Adipose tissue (tissue), 3 donors: ENCODE data around the gene FIZ1. TPM values are rescaled to one million over a fixed set of nuclear protein-coding genes. Genes with fewer than 3 reads are reported as not detected.

Experiments used
- H3K27ac ChIP-seq: one replicate; pipeline ENCODE4 v1.5.1; 2013; ENCODE audit warnings: low read depth, low read length
- WGBS, 3 donors: extraction: QIAGEN DNeasy Blood & Tissue Kit; methylation state at CpG; one replicate each; pipeline ENCODE4 v1.1.7; 2013; 5-methylcytosine and 5-hydroxymethylcytosine counted together
- polyA plus RNA-seq, 3 donors: library from polyadenylated mRNA; stranded (reverse); fragments of 200-250 nt; gene quantifications; one replicate each; pipeline ENCODE4 v1.2.3, GENCODE V29; 2013
- donor health status: healthy with polysubstance abuse.
- donor health status: Bipolar disorder and iron deficiency.
- donor health status: healthy.

The FIZ1 gene
- polyA plus RNA-seq, 3 donors, result 6.8 to 9.7 (median 8.4) TPM

GRCh38 chr19:55554741-55555152 is 44.6 kb downstream of the FIZ1 start:
- 59 to 83% (median 71%) methylated on average over 8 of the region's 8 CpGs for WGBS, 3 donors
- no peak overlapping the region for H3K27ac ChIP-seq

DNA sequence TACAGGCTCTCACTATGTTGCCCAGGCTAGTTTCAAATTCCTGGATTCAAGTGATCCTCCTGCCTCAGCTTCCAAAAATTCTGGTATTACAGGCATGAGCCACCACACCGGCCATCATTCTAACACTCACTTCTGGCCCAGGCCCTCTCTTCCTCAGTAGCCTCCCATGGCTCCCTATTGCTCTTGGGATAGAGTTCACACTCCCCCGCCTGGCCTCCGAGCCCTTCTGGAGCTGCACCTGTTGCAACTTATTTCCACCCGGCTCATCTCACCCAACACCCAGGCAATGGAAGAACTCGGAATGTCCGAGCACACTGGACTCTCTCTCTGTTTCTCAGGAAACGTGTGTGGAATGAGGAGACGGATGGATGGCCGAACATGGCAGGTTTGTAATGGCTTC is 45.0 kb downstream of the FIZ1 start:
- H3K27ac ChIP-seq, result no peak overlapping the region
- WGBS, 3 donors, result 85 to 92% (median 91%) methylated on average over 9 of the region's 9 CpGs

DNA sequence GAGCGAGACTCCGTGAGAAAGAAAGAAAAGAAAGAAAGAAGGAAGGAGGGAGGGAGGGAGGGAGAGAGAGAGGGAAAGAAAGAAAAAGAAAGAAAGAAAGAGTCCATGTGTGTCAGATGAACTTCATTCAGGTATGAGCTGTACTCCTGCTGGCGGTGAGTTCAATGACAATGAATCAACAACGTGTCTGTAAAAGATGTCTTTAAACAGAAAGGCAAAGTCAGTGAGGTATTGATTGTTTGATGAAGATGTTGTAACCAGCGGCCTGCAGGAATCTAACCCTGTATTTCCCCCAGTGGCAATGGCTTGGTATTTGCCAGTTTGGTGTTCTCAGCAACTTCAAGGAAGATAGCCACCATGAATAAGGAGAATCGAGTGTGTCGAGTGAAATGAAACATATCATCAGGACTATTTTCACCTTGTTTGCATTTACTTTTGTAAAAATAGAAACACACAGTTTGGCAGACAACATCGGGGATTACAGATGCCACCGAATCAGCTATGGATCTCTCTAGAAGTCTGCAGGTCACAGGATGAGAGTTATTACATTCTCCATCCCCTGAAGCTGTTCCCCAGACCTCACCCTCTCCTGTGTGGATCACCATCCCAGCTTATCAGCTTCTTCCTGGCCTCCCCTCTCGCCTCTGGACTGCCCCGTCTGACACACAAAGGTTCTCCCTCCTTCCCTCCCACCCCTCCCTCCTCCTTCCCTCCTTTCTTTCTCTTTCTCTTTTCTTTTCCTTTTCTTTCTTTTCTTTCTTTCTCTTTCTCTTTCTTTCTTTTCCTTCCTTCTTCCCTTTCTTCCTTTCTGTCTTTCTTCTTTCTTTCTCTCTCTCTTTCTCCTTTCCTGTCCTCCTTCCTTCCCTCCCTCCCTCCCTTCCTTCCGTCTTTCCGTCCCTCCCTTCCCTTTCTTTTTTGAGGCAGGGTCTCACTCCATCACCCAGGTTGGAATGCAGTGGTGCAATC is 45.8 kb downstream of the FIZ1 start:
- no peak overlapping the region for H3K27ac ChIP-seq
- 55 to 69% (median 69%) methylated on average over 13 of the region's 13 CpGs for WGBS, 3 donors

DNA sequence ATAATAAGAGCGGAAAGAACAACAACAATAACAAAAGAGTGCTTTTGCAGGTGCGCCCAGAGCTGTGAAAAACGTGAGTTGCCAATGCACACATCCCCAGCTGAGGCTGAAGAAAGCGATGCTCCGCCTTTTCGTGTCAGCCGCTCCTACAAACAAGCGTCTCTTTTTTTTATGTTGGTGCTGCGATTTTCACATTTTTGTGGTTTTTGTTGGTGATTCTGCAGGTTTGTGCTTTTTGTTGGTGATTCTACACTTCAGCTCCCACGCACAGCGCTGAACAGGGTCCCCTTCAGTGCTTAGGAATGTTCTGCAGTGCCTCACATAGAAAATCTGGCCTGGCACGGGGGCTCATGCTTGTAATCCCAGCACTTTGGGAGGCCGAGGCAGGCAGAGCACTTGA is 46.7 kb downstream of the FIZ1 start:
- 55 to 70% (median 69%) methylated on average over 13 of the region's 13 CpGs for WGBS, 3 donors
- H3K27ac ChIP-seq, result no peak overlapping the region

GRCh38 chr19:55552206-55552605 is 47.1 kb downstream of the FIZ1 start:
- 68 to 83% (median 78%) methylated on average over 5 of the region's 5 CpGs for WGBS, 3 donors
- H3K27ac ChIP-seq, result no peak overlapping the region

- no peak overlapping the region for H3K27ac ChIP-seq
- 63 to 74% (median 67%) methylated on average over 7 of the region's 7 CpGs for WGBS, 3 donors
Measured at GRCh38 chr19:55550321-55550650, 49.0 kb downstream of the FIZ1 start.

DNA sequence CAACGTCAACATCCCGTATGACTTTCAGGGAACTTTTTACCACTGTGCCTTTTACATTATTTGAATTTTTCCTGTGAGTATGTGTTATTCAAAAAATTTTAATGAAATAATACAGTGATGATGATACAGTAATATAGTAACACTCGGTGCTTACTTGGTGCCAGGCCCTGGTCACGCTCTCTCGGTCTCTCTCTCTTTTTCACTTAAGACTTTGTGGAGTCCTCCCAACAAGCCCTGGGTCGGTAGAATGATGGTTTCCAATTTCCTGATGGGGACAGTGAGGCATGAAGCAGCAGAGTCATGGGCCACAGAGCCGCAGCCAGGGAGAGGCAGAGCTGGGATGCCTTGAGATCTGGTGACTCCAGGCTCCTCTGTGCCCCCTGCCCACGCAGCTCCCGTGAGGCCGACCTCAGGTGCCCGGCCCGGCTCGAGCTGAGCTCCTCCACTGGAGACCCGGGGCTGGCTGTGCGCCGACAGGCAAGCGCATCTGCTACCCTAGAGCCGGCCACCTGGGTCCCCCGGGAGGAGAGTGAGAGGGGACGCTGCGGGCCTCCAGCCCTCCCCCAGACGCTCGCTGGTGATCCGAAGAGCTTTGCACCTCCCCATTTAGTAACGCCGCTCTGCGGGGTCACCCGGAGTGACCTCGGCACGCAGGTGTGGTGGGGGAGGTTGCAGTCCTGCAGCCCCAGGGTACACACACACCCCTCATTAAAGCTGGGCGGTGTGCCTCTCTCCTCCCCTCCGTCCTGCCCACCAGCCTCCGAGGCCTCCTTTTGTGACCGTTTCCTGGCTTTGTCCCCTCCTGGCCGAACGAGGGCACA is 49.6 kb downstream of the FIZ1 start:
- no peak overlapping the region for H3K27ac ChIP-seq
- 21 to 54% (median 34%) methylated on average over 36 of the region's 36 CpGs for WGBS, 3 donors

- no peak overlapping the region for H3K27ac ChIP-seq
- WGBS, 3 donors, result 12 to 61% (median 18%) methylated on average over 17 of the region's 17 CpGs
Measured at GRCh38 chr19:55546822-55547614, 52.3 kb downstream of the FIZ1 start.

DNA sequence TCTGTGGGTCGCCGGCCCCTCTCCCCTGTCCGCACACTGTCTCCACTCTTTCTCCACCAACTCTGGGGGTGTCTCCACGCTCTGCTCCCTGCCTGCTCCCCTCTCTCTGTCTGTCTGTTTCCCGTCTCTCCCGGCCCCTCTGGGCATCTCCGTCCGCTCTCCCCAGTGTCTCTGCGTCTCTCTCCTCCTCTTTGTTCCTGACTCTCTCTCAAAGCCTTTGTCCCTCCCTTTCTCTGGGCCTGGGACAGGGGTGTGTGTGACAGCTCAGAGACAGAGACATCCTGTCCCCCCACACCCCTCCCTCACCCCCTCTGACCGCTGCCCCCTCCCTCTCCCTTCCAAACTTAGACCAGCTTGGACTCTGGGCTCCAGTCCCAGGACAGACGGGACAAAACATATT is 53.3 kb downstream of the FIZ1 start:
- no peak overlapping the region for H3K27ac ChIP-seq
- 55 to 59% (median 58%) methylated on average over 11 of the region's 11 CpGs for WGBS, 3 donors

GRCh38 chr19:55545443-55545842 is 53.9 kb downstream of the FIZ1 start, which contains the start of gene SBK3:
Gene SBK3 (minus strand): TSS chr19:55545543. CDS start chr19:55545543, 0 bp downstream.
- WGBS, 3 donors, result 58 to 89% (median 84%) methylated on average over 5 to 10 of the region's 10 CpGs
- no peak within 1 kb of the TSS for H3K27ac ChIP-seq

GRCh38 chr19:55544776-55545439 is 54.4 kb downstream of the FIZ1 start:
- no peak overlapping the region for H3K27ac ChIP-seq
- WGBS, 3 donors, result 61 to 77% (median 68%) methylated on average over 20 to 23 of the region's 23 CpGs

DNA sequence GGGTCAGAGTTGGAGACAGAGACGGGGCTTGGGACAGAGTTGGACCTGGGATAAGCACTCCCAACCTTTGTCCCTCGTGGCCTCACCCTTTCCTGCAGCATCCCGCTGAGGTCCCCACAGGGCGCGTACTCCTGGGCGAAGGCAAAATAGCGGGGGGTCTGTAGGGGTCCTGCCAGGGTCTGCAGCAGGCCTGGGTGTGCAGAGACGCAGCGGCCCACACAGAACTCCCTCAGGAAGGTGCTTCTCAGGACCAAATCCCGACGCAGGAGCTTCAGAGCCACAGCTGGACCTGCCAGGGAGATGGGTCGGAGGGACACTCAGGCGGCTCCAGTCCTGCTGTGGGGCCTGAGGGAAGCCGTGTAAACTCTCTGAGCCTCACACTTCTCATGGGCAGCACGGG is 55.3 kb downstream of the FIZ1 start:
- WGBS, 3 donors, result 75 to 90% (median 85%) methylated on average over 14 to 15 of the region's 15 CpGs
- no peak overlapping the region for H3K27ac ChIP-seq

DNA sequence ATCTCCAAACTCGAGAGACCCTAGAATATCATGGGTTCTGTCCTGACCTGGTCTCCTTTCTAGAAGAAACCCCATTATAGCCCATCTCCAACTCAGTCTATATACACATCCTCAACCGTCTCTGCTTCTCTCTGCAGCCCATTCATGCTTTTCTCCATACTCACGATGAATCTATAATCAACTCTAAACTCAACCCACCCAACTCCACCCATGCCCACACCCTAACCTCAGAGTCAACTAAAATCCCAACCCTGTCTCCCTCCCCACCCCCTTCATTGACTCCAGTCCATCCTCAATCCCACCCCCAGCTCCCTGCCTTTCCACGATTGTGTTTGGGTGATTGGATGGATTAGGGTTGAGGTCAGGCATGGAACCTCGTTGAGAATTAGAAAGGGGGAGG is 55.8 kb downstream of the FIZ1 start:
- 63 to 83% (median 83%) methylated on average over 5 of the region's 5 CpGs for WGBS, 3 donors
- H3K27ac ChIP-seq, result no peak overlapping the region

DNA sequence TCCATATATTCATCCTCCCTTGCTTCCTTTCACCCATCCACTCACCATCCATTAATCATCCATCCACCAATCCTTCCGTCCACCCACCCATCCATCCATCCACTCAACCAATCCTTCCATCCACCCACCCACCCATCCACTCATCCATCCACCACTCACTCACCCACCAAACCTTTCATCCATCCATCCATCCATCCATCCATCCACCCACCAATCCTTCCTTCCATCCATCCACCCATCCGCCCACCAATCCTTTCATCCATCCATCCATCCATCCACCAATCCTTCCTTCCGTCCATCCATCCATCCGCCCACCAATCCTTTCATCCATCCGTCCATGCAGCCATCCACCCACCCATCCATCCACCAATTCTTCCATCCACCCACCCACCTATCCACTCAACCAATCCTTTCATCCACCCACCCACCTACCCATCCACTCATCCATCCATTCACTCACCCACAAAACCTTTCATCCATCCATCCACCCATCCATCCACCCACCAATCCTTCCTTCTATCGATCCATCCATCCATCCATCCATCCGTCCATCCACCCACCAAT is 56.9 kb downstream of the FIZ1 start:
- no peak overlapping the region for H3K27ac ChIP-seq
- 74 to 93% (median 89%) methylated on average over 7 of the region's 7 CpGs for WGBS, 3 donors
